ENCODE measurements around the gene ARFGEF2. TPM values are rescaled to one million over a fixed set of nuclear protein-coding genes. Genes with fewer than 3 reads are reported as not detected.
"Not testable (repeated sequence)": the region's sequence is repeated elsewhere in the genome, so short reads cannot be mapped to it uniquely, and the experiment has no call there.

ARFGEF2 gene
- total RNA-seq, 1 donor from 2014 or later = 21.9 TPM

- H3K27me3 ChIP-seq = no peaks in the 10 kb centered on the region
- peaks cover 0 to 76% of the 10 kb centered on the region in 2 donors for H3K36me3 ChIP-seq
- no peak overlapping the region for H3K27ac ChIP-seq
- TF ChIP-seq POLR2A (IDR thresholded peaks at IDR 0.05) (no peak), POLR2AphosphoS5 (IDR thresholded peaks at IDR 0.05; ENCODE audit: insufficient read depth in 1 of 2, low read depth in 1 of 2) (no peak), CTCF (IDR thresholded peaks at IDR 0.05) (no peak)
- no peaks in the 10 kb centered on the region for H3K9me3 ChIP-seq
- H3K4me1 ChIP-seq = no peaks in the 10 kb centered on the region
- no peak overlapping the region for H3K4me3 ChIP-seq
- intact Hi-C loops (cut with DNase I) = no loop called here
- no peak for DNase-seq (ENCODE audit: extremely low spot score in 2 of 2)
Measured at GRCh38 chr20:49024220-49024619, 102.7 kb downstream of the ARFGEF2 start.

- DNase-seq (ENCODE audit: extremely low spot score in 2 of 2); H3K27ac ChIP-seq; H3K27me3 ChIP-seq; intact Hi-C loops (cut with DNase I); H3K4me3 ChIP-seq; H3K4me1 ChIP-seq; H3K9me3 ChIP-seq: not testable (repeated sequence)
- H3K36me3 ChIP-seq = peaks cover 0 to 69% of the 10 kb centered on the region in 2 donors
Measured at GRCh38 chr20:49028177-49028576, 106.7 kb downstream of the ARFGEF2 start.

- no peak for DNase-seq (ENCODE audit: extremely low spot score in 2 of 2)
- Histone ChIP-seq H3K4me3 (no peak overlapping the region), H3K27me3 (no peaks in the 10 kb centered on the region), H3K4me1 (no peaks in the 10 kb centered on the region), H3K9me3 (no peaks in the 10 kb centered on the region), H3K27ac (no peak overlapping the region), H3K36me3 (peaks cover 0 to 73% of the 10 kb centered on the region in 2 donors)
- intact Hi-C loops (cut with DNase I) = no loop called here
- TF ChIP-seq CTCF (IDR thresholded peaks at IDR 0.05) (no peak), POLR2AphosphoS5 (IDR thresholded peaks at IDR 0.05; ENCODE audit: insufficient read depth in 1 of 2, low read depth in 1 of 2) (no peak), POLR2A (IDR thresholded peaks at IDR 0.05) (no peak)
Measured at GRCh38 chr20:49028684-49029083, 107.2 kb downstream of the ARFGEF2 start.

- intact Hi-C loops (cut with DNase I) = no loop called here
- H3K9me3 ChIP-seq = no peaks in the 10 kb centered on the region
- H3K27ac ChIP-seq = no peak overlapping the region
- H3K36me3 ChIP-seq = peaks cover 0 to 73% of the 10 kb centered on the region in 2 donors
- no peaks in the 10 kb centered on the region for H3K27me3 ChIP-seq
- H3K4me1 ChIP-seq = no peaks in the 10 kb centered on the region
- DNase-seq (ENCODE audit: extremely low spot score in 2 of 2) = no peak
- no peak for TF ChIP-seq POLR2A (IDR thresholded peaks at IDR 0.05)
- no peak for TF ChIP-seq POLR2AphosphoS5 (IDR thresholded peaks at IDR 0.05; ENCODE audit: insufficient read depth in 1 of 2, low read depth in 1 of 2)
- no peak for TF ChIP-seq CTCF (IDR thresholded peaks at IDR 0.05)
- no peak overlapping the region for H3K4me3 ChIP-seq
Measured at GRCh38 chr20:49029203-49029602, 107.7 kb downstream of the ARFGEF2 start.

- H3K4me1 ChIP-seq = no peaks in the 10 kb centered on the region
- no peak for DNase-seq (ENCODE audit: extremely low spot score in 2 of 2)
- H3K36me3 ChIP-seq = peaks cover 0 to 67% of the 10 kb centered on the region in 2 donors
- H3K27me3 ChIP-seq = no peaks in the 10 kb centered on the region
- intact Hi-C loops (cut with DNase I) = no loop called here
- TF ChIP-seq POLR2AphosphoS5 (IDR thresholded peaks at IDR 0.05; ENCODE audit: insufficient read depth in 1 of 2, low read depth in 1 of 2) = no peak
- TF ChIP-seq CTCF (IDR thresholded peaks at IDR 0.05) = no peak
- TF ChIP-seq POLR2A (IDR thresholded peaks at IDR 0.05) = no peak
- H3K27ac ChIP-seq = no peak overlapping the region
- no peaks in the 10 kb centered on the region for H3K9me3 ChIP-seq
- H3K4me3 ChIP-seq = no peak overlapping the region
Measured at GRCh38 chr20:49030954-49031619, 109.6 kb downstream of the ARFGEF2 start.
